ENCODE measurements around the gene NMNAT3.

Gene NMNAT3

DNA sequence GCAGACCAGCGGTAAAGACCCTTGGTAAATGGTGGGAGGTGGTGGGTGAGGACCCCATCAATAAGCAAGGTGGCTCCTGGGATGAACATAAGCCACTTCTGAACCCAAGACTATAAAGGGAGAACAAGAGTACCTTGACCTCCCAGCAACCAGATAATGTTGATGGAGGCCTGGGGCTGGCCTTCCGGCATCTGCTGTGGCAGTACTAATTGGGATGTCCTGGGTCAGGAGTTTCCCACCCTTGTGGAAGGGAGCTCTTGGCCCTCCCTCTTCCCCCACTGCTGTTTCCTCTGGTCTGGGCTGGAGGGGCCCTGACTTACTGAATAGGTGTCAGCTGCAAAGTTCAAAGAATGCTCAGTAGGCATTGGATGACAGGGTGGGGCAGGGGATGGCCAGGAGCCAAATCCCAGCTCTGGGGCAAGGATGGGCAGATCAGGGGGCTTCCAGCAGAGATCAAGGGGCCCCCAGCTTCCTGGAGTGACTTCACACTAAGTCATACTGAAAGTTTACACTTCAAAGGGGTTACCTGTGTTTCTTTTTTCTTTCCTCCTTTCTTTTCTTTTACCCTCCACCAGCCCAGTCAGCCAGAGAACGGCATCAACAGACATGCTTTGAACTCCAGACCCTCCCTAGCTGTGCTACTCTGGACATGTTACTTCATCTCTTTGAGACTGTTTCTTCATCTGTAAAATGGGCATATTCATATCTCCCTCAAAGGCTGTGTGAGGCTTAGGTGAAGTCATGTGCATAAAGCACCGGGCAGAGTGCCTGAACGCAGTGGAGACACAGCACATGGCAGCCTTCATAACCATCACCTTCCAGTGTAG is 139.8 kb downstream of the NMNAT3 start:
- DNase-seq = no peak

DNA sequence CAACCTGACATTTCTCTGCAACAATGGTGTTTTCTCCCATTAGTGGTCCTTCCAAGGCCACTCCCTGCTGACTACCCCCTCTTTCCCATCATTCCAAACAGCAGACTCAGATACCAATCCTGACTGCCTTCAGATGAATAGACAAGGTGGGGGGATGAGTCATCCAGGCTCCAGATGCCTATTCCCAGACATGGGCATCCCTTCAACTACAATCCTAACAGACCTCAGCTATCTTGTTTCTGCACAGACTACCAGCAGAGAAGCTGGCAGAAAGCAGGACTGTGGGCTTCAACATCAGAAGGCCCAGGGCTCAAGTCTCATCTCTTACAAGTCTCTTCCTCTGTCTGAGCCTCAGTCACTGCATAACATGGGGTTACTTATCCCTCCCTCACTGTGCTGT is 140.4 kb downstream of the NMNAT3 start:
- no peak for DNase-seq

- no peak for DNase-seq
Observed at GRCh38 chr3:139534992-139535879, 142.5 kb downstream of the NMNAT3 start.

DNA sequence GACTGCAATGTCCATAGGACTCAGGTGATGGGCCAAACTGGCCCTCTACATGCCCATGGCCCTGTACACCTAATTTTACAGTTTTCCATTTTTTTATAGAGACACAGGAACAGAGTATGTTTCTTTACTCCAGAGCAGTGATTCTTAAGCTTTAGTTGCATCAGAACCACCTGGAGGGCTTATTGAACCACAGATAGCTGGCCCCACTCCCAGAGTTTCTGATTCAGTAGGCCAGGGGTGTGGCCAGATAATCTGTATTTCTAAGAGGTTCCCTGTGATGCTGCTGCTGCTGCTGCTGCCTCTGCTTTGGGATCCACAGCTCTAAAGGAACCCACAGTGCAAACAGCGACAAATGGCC is 143.3 kb downstream of the NMNAT3 start:
- DNase-seq = no peak

- no peak for DNase-seq
Observed at GRCh38 chr3:139533781-139534454, 143.9 kb downstream of the NMNAT3 start.

GRCh38 chr3:139532976-139533375 is 144.8 kb downstream of the NMNAT3 start:
- no peak for DNase-seq

DNA sequence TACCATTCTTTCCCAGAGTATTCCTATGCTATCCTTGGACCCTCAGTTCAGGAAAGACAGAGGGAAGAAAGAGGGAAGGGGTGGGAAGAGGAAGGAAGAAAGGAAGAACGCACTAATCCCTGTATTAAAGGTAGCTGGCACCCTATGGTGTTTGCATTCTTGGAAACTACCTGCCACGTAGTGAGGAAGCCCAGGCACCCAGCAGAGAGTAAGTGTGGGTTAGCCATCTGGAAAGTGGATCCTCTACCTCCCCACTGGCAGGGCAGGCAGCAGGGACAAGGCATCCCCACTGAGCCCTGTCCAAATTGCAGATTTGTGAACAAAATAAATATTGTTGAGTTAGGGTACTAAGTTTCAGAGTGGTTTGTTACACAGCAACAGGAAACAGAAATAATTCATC is 147.1 kb downstream of the NMNAT3 start:
- DNase-seq = no peak

- no peak for DNase-seq
Observed at GRCh38 chr3:139529662-139530061, 148.1 kb downstream of the NMNAT3 start.

DNA sequence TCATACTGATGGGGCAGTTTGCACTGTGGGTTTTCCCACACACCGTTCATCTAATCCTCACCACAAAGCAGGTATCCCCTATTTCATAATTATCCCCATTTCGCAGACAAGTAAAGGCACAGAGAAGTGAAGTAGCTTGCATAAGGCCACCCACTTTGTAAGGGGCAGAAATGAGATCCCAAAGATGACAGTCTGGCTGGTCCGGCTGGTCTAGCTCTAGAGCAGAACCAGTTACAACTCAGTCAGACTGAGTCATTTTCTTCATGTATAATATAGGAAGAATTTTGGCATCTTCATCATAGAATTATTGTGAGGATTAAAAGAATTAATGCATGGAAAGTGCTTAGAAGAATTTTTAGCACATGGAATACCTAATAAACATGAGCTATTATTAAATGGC is 148.8 kb downstream of the NMNAT3 start:
- DNase-seq = no peak

DNA sequence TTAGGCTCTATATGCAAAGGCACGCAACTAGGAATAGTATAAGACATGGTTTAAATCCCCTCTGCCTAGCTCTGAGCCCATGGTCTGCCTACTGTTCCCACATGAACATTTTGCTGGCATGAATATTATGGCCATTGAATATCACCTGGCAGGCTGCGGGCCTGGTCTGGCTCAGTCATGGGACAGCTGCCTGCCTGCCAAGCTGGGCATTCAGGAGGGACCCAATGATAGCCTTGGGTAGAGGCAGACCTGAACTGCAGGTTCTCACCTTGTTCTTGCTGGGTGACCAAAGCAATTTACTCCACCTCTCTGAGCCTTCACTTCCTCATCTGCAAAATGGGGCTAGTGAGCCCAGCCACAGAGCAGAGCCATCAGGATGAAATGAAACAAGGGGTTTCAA is 149.5 kb downstream of the NMNAT3 start:
- DNase-seq = no peak

GRCh38 chr3:139527265-139527664 is 150.5 kb downstream of the NMNAT3 start:
- DNase-seq = no peak

DNA sequence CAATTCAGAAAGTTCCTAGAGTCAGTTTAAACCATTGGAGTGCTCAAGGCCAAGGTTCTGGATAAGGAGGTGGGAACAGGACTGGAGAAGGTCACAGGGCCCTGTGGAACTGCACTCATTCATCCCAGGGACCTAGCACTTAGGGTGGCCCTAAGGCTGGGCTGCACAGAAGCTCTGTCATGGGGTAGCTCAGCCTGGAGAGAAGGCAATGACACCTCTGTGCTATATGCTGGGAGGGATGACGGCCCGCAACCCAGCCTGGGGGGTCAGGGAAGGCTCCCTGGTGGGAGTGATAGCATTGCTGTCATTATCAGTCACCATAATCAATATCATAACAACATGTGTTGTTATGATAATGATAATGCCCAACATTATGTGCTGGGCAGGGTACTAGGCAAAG is 151.6 kb downstream of the NMNAT3 start:
- no peak for DNase-seq

DNA sequence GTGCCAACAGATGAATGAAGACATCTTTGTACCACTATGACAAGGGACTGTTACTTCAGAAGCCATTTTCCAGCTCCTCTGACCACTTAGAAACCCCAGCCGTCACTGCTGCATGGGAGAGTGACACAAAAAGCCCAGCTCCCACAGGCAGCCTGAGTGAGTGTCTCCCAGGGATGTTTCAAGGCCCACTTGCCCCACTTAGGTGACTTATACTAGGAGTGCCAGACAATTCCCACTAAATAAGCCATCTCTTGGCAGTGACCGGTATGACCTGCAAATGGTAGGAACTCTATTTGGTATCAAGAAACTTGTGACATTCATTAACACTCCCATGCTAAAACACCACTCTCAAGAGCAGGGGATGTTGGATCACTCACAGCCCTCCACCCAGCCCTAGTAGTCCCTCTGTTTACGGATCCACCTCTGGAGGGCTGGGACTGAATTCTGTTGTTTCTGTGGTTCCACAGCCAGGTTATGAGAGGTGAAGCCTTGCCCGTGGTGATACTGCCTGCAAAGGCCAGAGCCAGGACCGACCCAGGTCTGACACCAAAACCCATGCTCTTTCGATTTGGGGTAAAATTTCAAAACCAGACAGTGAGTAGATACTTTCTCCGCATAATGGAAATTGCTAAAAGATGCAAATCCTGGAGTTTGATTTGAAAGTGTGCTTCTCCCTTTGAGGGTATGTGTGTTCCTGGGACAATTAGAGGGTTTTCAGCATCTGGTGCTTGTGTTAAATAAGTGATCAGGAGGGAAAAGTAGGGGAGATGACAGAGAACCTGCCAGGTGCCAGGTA is 152.7 kb downstream of the NMNAT3 start:
- no peak for DNase-seq

GRCh38 chr3:139523718-139524117 is 154.1 kb downstream of the NMNAT3 start:
- no peak for DNase-seq

- DNase-seq = no peak
Observed at GRCh38 chr3:139523166-139523565, 154.6 kb downstream of the NMNAT3 start.

DNA sequence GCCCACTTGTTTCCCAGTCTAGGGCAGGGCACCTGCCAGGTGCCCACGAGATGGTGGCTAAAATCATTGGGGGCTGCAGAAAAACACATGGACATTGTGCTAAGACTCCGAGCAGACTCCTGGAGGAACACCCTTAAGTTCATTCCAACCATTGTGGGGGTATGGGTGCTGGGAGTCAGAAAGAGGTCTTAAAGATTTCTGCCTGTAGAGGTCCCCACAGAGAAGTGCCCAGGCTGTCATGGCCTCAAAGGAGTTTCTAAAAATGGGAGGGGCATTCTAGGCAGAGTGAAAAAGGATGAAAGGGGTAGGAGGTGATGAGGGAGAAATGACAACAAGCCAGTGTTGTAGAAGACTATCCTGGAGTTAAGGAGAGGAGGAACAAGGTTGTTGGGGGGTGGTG is 155.4 kb downstream of the NMNAT3 start:
- no peak for DNase-seq

- DNase-seq = no peak
Observed at GRCh38 chr3:139521816-139522215, 156.0 kb downstream of the NMNAT3 start.

- no peak for DNase-seq
Observed at GRCh38 chr3:139521144-139521543, 156.6 kb downstream of the NMNAT3 start.

GRCh38 chr3:139519998-139520737 is 157.6 kb downstream of the NMNAT3 start:
- DNase-seq = no peak

GRCh38 chr3:139518926-139519842 is 158.6 kb downstream of the NMNAT3 start:
- no peak for DNase-seq

GRCh38 chr3:139518306-139518705 is 159.5 kb downstream of the NMNAT3 start:
- DNase-seq = no peak
